Fibroblast of lung (primary cell): ENCODE measurements around the gene KLK7. TPM values are rescaled to one million over a fixed set of nuclear protein-coding genes. Genes with fewer than 3 reads are reported as not detected.

ENCODE experiments used
- DNase-seq, 2 donors: peaks; one replicate each; pipeline versions ENCODE4 v3.0.0 to v3.0.0-alpha.2; 2010; ENCODE audit warnings: low read depth in 2 of 2
- H2AFZ ChIP-seq: 2 replicates; pipeline ENCODE4 v1.5.1; 2012; ENCODE audit warnings: low read length, control low read depth, inconsistent platforms
- H3K27ac ChIP-seq: 2 replicates; pipeline ENCODE4 v1.5.1; 2011; ENCODE audit warnings: low read length, control low read depth; ENCODE audit not compliant: insufficient read depth
- H3K27me3 ChIP-seq: 2 replicates; pipeline ENCODE4 v1.5.1; 2011; ENCODE audit warnings: mild to moderate bottlenecking, low read length; ENCODE audit not compliant: control insufficient read depth, insufficient read depth
- H3K36me3 ChIP-seq: 2 replicates; pipeline ENCODE4 v1.5.1; 2011; ENCODE audit warnings: low read length; ENCODE audit not compliant: control insufficient read depth, insufficient read depth
- H3K4me1 ChIP-seq: 2 replicates; pipeline ENCODE4 v1.5.1; 2011; ENCODE audit warnings: low read length; ENCODE audit not compliant: control insufficient read depth, insufficient read depth; ENCODE audit errors: extremely low read depth
- H3K4me2 ChIP-seq: 2 replicates; pipeline ENCODE4 v1.5.1; 2011; ENCODE audit warnings: low read length, control low read depth; ENCODE audit not compliant: insufficient read depth; ENCODE audit errors: extremely low read depth
- H3K4me3 ChIP-seq, 4 experiments: fragments of 200-600 bp in 1 of 4; sonication (generic) in 1 of 4; replicated peaks in 1 of 4; 2 replicates each; pipeline ENCODE4 v1.5.1; 2011 to 2016; ENCODE audit warnings: low read length in 4 of 4, low read depth in 3 of 4, mild to moderate bottlenecking in 3 of 4, control low read depth in 2 of 4, inconsistent platforms in 1 of 4, mixed read lengths in 1 of 4; ENCODE audit not compliant: insufficient read depth in 1 of 4; ENCODE audit errors: control extremely low read depth in 1 of 4
- H3K79me2 ChIP-seq: 2 replicates; pipeline ENCODE4 v1.5.1; 2012; ENCODE audit warnings: mild to moderate bottlenecking, low read length, inconsistent platforms; ENCODE audit not compliant: control insufficient read depth, insufficient read depth
- H3K9ac ChIP-seq: 2 replicates; pipeline ENCODE4 v1.5.1; 2011; ENCODE audit warnings: mild to moderate bottlenecking, low read length, control low read depth; ENCODE audit not compliant: insufficient read depth
- H3K9me3 ChIP-seq: 2 replicates; pipeline ENCODE4 v1.5.1; 2012; ENCODE audit warnings: low read depth, low read length; ENCODE audit not compliant: control insufficient read depth, insufficient read depth
- H4K20me1 ChIP-seq: 2 replicates; pipeline ENCODE4 v1.5.1; 2011; ENCODE audit warnings: low read length; ENCODE audit not compliant: control insufficient read depth, insufficient read depth; ENCODE audit errors: extremely low read depth
- CTCF ChIP-seq, 2 donors: IDR thresholded peaks in 1 of 2; conservative IDR thresholded peaks in 1 of 2; 1 replicate in 1 of 2; 2 replicates in 1 of 2; pipeline ENCODE4 v1.5.1; 2011 to 2012; ENCODE audit warnings: low read length in 2 of 2, control low read depth in 1 of 2, inconsistent platforms in 1 of 2, low read depth in 1 of 2, mild to moderate bottlenecking in 1 of 2
- EZH2 ChIP-seq: IDR thresholded peaks from 2 replicates; pipeline ENCODE4 v1.5.1; 2012; ENCODE audit warnings: low read length, control low read depth, mild to moderate bottlenecking; ENCODE audit errors: missing control alignments
- polyA plus RNA-seq, 2 donors: library from polyadenylated mRNA; depleted of rRNA in 1 of 2; stranded (reverse) in 1 of 2; unstranded in 1 of 2; fragments of >200 nt; gene quantifications; 2 replicates each; pipeline ENCODE4 v1.2.1, GENCODE V29; 2011 to 2012; ENCODE audit warnings: missing spikeins in 1 of 2
- total RNA-seq: library from RNA; depleted of rRNA; stranded (reverse); fragments of >200 nt; gene quantifications from 2 replicates; pipeline ENCODE4 v1.2.1, GENCODE V29; 2014

The KLK7 gene
- total and polyA plus RNA-seq, 2 donors (not counting 1 experiment from before 2014, with no cell fraction given) = not detected

GRCh38 chr19:51030631-51031030 is 46.9 kb upstream of the KLK7 start:
- H4K20me1 ChIP-seq = no peaks in the 10 kb centered on the region
- H3K79me2 ChIP-seq = no peaks in the 10 kb centered on the region
- no peak overlapping the region for H2AFZ ChIP-seq
- no peak for DNase-seq
- H3K9me3 ChIP-seq = no peaks in the 10 kb centered on the region
- H3K27ac ChIP-seq = no peak overlapping the region
- TF ChIP-seq CTCF (conservative IDR thresholded peaks at IDR 0.05 in 1 of 2, IDR thresholded peaks at IDR 0.05 in 1 of 2; ENCODE audit: low read depth in 1 of 2, low read length in 2 of 2) (no peak), EZH2 (no peak)
- no peaks in the 10 kb centered on the region for H3K27me3 ChIP-seq
- H3K4me2 ChIP-seq = no peak overlapping the region
- no peaks in the 10 kb centered on the region for H3K4me1 ChIP-seq
- no peaks in the 10 kb centered on the region for H3K36me3 ChIP-seq
- no peak overlapping the region for H3K4me3 ChIP-seq
- H3K9ac ChIP-seq = no peak overlapping the region

GRCh38 chr19:51029718-51030117 is 46.0 kb upstream of the KLK7 start:
- TF ChIP-seq CTCF (conservative IDR thresholded peaks at IDR 0.05 in 1 of 2, IDR thresholded peaks at IDR 0.05 in 1 of 2; ENCODE audit: low read depth in 1 of 2, low read length in 2 of 2) (no peak), EZH2 (no peak)
- no peak overlapping the region for H2AFZ ChIP-seq
- H3K36me3 ChIP-seq = no peaks in the 10 kb centered on the region
- no peaks in the 10 kb centered on the region for H3K9me3 ChIP-seq
- H4K20me1 ChIP-seq = no peaks in the 10 kb centered on the region
- no peak overlapping the region for H3K9ac ChIP-seq
- no peaks in the 10 kb centered on the region for H3K79me2 ChIP-seq
- no peak overlapping the region for H3K27ac ChIP-seq
- no peak for DNase-seq
- no peaks in the 10 kb centered on the region for H3K27me3 ChIP-seq
- no peaks in the 10 kb centered on the region for H3K4me1 ChIP-seq
- H3K4me2 ChIP-seq = no peak overlapping the region
- H3K4me3 ChIP-seq = no peak overlapping the region

GRCh38 chr19:51027873-51028272 is 44.2 kb upstream of the KLK7 start:
- Histone ChIP-seq H3K27me3 (no peaks in the 10 kb centered on the region), H2AFZ (no peak overlapping the region)

More at GRCh38 chr19:51027873-51028272, 44.2 kb upstream of the KLK7 start:
- Histone ChIP-seq H3K27ac (no peak overlapping the region), H3K9ac (no peak overlapping the region), H3K4me2 (no peak overlapping the region), H3K9me3 (no peaks in the 10 kb centered on the region), H3K4me1 (no peaks in the 10 kb centered on the region), H3K79me2 (no peaks in the 10 kb centered on the region), H3K36me3 (no peaks in the 10 kb centered on the region), H3K4me3 (no peak overlapping the region), H4K20me1 (no peaks in the 10 kb centered on the region)
- DNase-seq = no peak
- TF ChIP-seq EZH2 (no peak), CTCF (conservative IDR thresholded peaks at IDR 0.05 in 1 of 2, IDR thresholded peaks at IDR 0.05 in 1 of 2; ENCODE audit: low read depth in 1 of 2, low read length in 2 of 2) (no peak)
